ENCODE measurements around the gene C4A. TPM values are rescaled to one million over a fixed set of nuclear protein-coding genes. Genes with fewer than 3 reads are reported as not detected.
"Not testable (repeated sequence)": the region's sequence is repeated elsewhere in the genome, so short reads cannot be mapped to it uniquely, and the experiment has no call there.

The C4A gene
- total and polyA plus RNA-seq, 10 of the 15 experiments (the other 5 are each of a cell fraction or from before 2014, with no cell fraction given), result 0.13 to 5.4 (median 0.88) TPM; not detected in 1

- POLR2A ChIA-PET; FAIRE-seq; H2AFZ ChIP-seq (ENCODE audit: control insufficient read depth, low read depth, low read length); H3K27me3 ChIP-seq (replicated peaks in 1 of 2; ENCODE audit: control insufficient read depth in 2 of 2, insufficient read depth in 2 of 2, low read length in 1 of 2); H3K4me1 ChIP-seq (ENCODE audit: control insufficient read depth, insufficient read depth, low read length); CTCF ChIA-PET; RAD21 ChIA-PET (ENCODE audit: unreplicated experiment); H3K27ac ChIP-seq (ENCODE audit: control insufficient read depth, insufficient read depth); ATAC-seq; in situ Hi-C loops (cut with MboI); H3K4me3 ChIP-seq; H3K9ac ChIP-seq (ENCODE audit: control insufficient read depth, insufficient read depth, low read length); H4K20me1 ChIP-seq (ENCODE audit: control insufficient read depth, insufficient read depth); H3K9me3 ChIP-seq (replicated peaks; ENCODE audit: control insufficient read depth, insufficient read depth, low read length); H3K79me2 ChIP-seq (ENCODE audit: control insufficient read depth, insufficient read depth, low read length); SMC1A ChIA-PET (ENCODE audit: uncharacterized antibody, unreplicated experiment); H3K4me2 ChIP-seq (ENCODE audit: control insufficient read depth, insufficient read depth); intact Hi-C loops (cut with micrococcal nuclease; ENCODE audit: unreplicated experiment); H3K36me3 ChIP-seq (ENCODE audit: control insufficient read depth in 2 of 2, insufficient read depth in 2 of 2, low read length in 1 of 2); DNase-seq (ENCODE audit: low read depth, low spot score); BruUV-seq (replicated peaks): not testable (repeated sequence)
- WGBS (ENCODE audit: insufficient coverage, insufficient replicate concordance, low lambda C conversion rate, missing lambda C conversion rate), result 32% methylated on average over 7 of the region's 14 CpGs
Measured at GRCh38 chr6:32029553-32029952, 47.7 kb downstream of the C4A start.

- H3K9ac ChIP-seq (ENCODE audit: control insufficient read depth, insufficient read depth, low read length); intact Hi-C loops (cut with micrococcal nuclease; ENCODE audit: unreplicated experiment); H3K27ac ChIP-seq (ENCODE audit: control insufficient read depth, insufficient read depth); FAIRE-seq; ATAC-seq; H3K9me3 ChIP-seq (replicated peaks; ENCODE audit: control insufficient read depth, insufficient read depth, low read length); SMC1A ChIA-PET (ENCODE audit: uncharacterized antibody, unreplicated experiment); H3K27me3 ChIP-seq (replicated peaks in 1 of 2; ENCODE audit: control insufficient read depth in 2 of 2, insufficient read depth in 2 of 2, low read length in 1 of 2); DNase-seq (ENCODE audit: low read depth, low spot score); BruUV-seq (replicated peaks); H3K36me3 ChIP-seq (ENCODE audit: control insufficient read depth in 2 of 2, insufficient read depth in 2 of 2, low read length in 1 of 2); H3K4me3 ChIP-seq; RAD21 ChIA-PET (ENCODE audit: unreplicated experiment); H3K4me1 ChIP-seq (ENCODE audit: control insufficient read depth, insufficient read depth, low read length); H2AFZ ChIP-seq (ENCODE audit: control insufficient read depth, low read depth, low read length); H3K79me2 ChIP-seq (ENCODE audit: control insufficient read depth, insufficient read depth, low read length); POLR2A ChIA-PET; CTCF ChIA-PET; H3K4me2 ChIP-seq (ENCODE audit: control insufficient read depth, insufficient read depth); H4K20me1 ChIP-seq (ENCODE audit: control insufficient read depth, insufficient read depth): not testable (repeated sequence)
- no CpG with 5 or more reads among the region's 16 CpGs for WGBS (ENCODE audit: insufficient coverage, insufficient replicate concordance, low lambda C conversion rate, missing lambda C conversion rate)
- in situ Hi-C loops (cut with MboI), result loop anchor here (10.0 kb wide), 1 partner anchor 61 kb away; the partner anchor contains the start of gene DXO
Measured at GRCh38 chr6:32035283-32036013, 53.6 kb downstream of the C4A start.

- H3K4me2 ChIP-seq (ENCODE audit: control insufficient read depth, insufficient read depth); SMC1A ChIA-PET (ENCODE audit: uncharacterized antibody, unreplicated experiment); H4K20me1 ChIP-seq (ENCODE audit: control insufficient read depth, insufficient read depth); RAD21 ChIA-PET (ENCODE audit: unreplicated experiment); H3K27ac ChIP-seq (ENCODE audit: control insufficient read depth, insufficient read depth); H3K9me3 ChIP-seq (replicated peaks; ENCODE audit: control insufficient read depth, insufficient read depth, low read length); CTCF ChIA-PET; H3K27me3 ChIP-seq (replicated peaks in 1 of 2; ENCODE audit: control insufficient read depth in 2 of 2, insufficient read depth in 2 of 2, low read length in 1 of 2); H3K36me3 ChIP-seq (ENCODE audit: control insufficient read depth in 2 of 2, insufficient read depth in 2 of 2, low read length in 1 of 2); H3K4me1 ChIP-seq (ENCODE audit: control insufficient read depth, insufficient read depth, low read length); H2AFZ ChIP-seq (ENCODE audit: control insufficient read depth, low read depth, low read length); FAIRE-seq; BruUV-seq (replicated peaks); DNase-seq (ENCODE audit: low read depth, low spot score); intact Hi-C loops (cut with micrococcal nuclease; ENCODE audit: unreplicated experiment); H3K4me3 ChIP-seq; H3K9ac ChIP-seq (ENCODE audit: control insufficient read depth, insufficient read depth, low read length); POLR2A ChIA-PET; H3K79me2 ChIP-seq (ENCODE audit: control insufficient read depth, insufficient read depth, low read length); ATAC-seq: not testable (repeated sequence)
- no CpG with 5 or more reads among the region's 5 CpGs for WGBS (ENCODE audit: insufficient coverage, insufficient replicate concordance, low lambda C conversion rate, missing lambda C conversion rate)
- in situ Hi-C loops (cut with MboI), result loop anchor here (10.0 kb wide), 1 partner anchor 62 kb away; the partner anchor contains the start of gene DXO
Measured at GRCh38 chr6:32037136-32037535, 55.3 kb downstream of the C4A start.

All from GM12878 (cell line).